Measurements from ENCODE around the gene ALKBH7.

DNA sequence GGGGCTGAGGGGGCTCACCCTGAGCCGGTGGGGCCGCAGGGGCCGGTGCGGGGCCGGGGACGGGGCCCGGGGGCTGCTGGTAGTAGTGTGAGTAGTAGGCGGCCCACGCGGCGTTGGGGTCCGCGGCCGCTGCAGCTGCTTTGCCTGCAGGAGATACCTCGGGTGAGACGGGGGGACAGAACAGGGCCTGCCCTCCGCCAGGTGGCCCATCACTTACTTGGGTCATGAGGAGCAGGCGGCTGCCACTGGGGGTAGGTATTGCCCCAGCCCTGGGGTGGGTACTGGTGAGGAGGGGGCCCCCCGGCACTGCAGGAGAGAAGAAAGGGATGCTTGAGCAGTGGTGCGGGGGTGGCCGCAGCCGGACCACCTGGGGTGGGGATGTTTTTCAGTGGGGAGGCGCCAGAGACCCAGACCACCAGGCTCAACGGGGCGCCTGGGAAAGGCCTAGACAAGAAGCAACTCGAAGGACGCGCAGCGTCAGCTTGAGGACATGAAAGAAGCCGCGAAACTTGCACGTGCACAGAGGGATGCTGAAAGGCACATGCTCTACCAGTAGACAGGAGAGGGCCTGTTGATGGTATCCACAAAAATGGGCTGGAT, 43.1 kb downstream of the ALKBH7 start:
- TF ChIP-seq POLR2A (IDR thresholded peaks at IDR 0.05) = no peak
- TF ChIP-seq, protein P1, sequence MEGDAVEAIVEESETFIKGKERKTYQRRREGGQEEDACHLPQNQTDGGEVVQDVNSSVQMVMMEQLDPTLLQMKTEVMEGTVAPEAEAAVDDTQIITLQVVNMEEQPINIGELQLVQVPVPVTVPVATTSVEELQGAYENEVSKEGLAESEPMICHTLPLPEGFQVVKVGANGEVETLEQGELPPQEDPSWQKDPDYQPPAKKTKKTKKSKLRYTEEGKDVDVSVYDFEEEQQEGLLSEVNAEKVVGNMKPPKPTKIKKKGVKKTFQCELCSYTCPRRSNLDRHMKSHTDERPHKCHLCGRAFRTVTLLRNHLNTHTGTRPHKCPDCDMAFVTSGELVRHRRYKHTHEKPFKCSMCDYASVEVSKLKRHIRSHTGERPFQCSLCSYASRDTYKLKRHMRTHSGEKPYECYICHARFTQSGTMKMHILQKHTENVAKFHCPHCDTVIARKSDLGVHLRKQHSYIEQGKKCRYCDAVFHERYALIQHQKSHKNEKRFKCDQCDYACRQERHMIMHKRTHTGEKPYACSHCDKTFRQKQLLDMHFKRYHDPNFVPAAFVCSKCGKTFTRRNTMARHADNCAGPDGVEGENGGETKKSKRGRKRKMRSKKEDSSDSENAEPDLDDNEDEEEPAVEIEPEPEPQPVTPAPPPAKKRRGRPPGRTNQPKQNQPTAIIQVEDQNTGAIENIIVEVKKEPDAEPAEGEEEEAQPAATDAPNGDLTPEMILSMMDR (IDR thresholded peaks at IDR 0.05) = no peak
- no peak for TF ChIP-seq POLR2AphosphoS5 (IDR thresholded peaks at IDR 0.05)

All from breast epithelium (tissue), 3 donors.